Stimulated activated CD4-positive, alpha-beta T cell treated with anti-CD3 and anti-CD28 coated beads, Interleukin-1b, Interleukin-23, amount 100 ng/mL, for 48 hours (primary cell): ENCODE measurements around the gene PTPRN2.

Experiments used
- DNase-seq: peaks from one replicate; pipeline ENCODE4 v3.0.0-alpha.2; 2020

PTPRN2 gene

GRCh38 chr7:158271646-158272045, 316.0 kb downstream of the PTPRN2 start:
- no peak for DNase-seq

- no peak for DNase-seq
Measured at GRCh38 chr7:158270856-158271413, 316.7 kb downstream of the PTPRN2 start.

- DNase-seq = no peak
Measured at GRCh38 chr7:158270106-158270775, 317.4 kb downstream of the PTPRN2 start.

GRCh38 chr7:158268816-158269535, 318.6 kb downstream of the PTPRN2 start:
- DNase-seq = no peak

GRCh38 chr7:158267742-158268435, 319.7 kb downstream of the PTPRN2 start:
- no peak for DNase-seq

- no peak for DNase-seq
Measured at GRCh38 chr7:158266817-158267741, 320.5 kb downstream of the PTPRN2 start.

- no peak for DNase-seq
Measured at GRCh38 chr7:158266426-158266816, 321.2 kb downstream of the PTPRN2 start.

- no peak for DNase-seq
Measured at GRCh38 chr7:158265743-158266080, 321.9 kb downstream of the PTPRN2 start.

GRCh38 chr7:158264881-158265742, 322.5 kb downstream of the PTPRN2 start:
- DNase-seq = no peak

- DNase-seq = no peak
Measured at GRCh38 chr7:158263964-158264748, 323.5 kb downstream of the PTPRN2 start.

- no peak for DNase-seq
Measured at GRCh38 chr7:158263110-158263963, 324.3 kb downstream of the PTPRN2 start.

GRCh38 chr7:158262284-158263109, 325.1 kb downstream of the PTPRN2 start:
- no peak for DNase-seq

GRCh38 chr7:158261362-158262235, 326.0 kb downstream of the PTPRN2 start:
- DNase-seq = no peak

GRCh38 chr7:158260567-158261361, 326.9 kb downstream of the PTPRN2 start:
- no peak for DNase-seq

GRCh38 chr7:158259671-158260418, 327.8 kb downstream of the PTPRN2 start:
- DNase-seq = no peak

- no peak for DNase-seq
Measured at GRCh38 chr7:158259141-158259540, 328.5 kb downstream of the PTPRN2 start.
